HFFc6 (cell line): Measurements from ENCODE around the gene ZKSCAN3. TPM values are rescaled to one million over a fixed set of nuclear protein-coding genes. Genes with fewer than 3 reads are reported as not detected.
A peak's percentile ranks its signal among the peaks of the same experiment; 100 is the strongest.
"Not testable (repeated sequence)": the region's sequence is repeated elsewhere in the genome, so short reads cannot be mapped to it uniquely, and the experiment has no call there.

Experiments used
- DNase-seq: peaks from one replicate; pipeline ENCODE4 v3.0.0-alpha.2; 2018
- H3K27ac Mint-ChIP-seq: 2 replicates; pipeline ENCODE4 v1.8.0; 2020; ENCODE audit warnings: mild to moderate bottlenecking, mixed read lengths
- H3K27me3 Mint-ChIP-seq: 2 replicates; pipeline ENCODE4 v1.8.0; 2021; ENCODE audit warnings: mild to moderate bottlenecking, moderate library complexity, mixed read lengths; ENCODE audit not compliant: insufficient read depth
- H3K36me3 Mint-ChIP-seq: 2 replicates; pipeline ENCODE4 v1.8.0; 2021; ENCODE audit warnings: low read depth, mixed read lengths
- H3K4me1 Mint-ChIP-seq: 2 replicates; pipeline ENCODE4 v1.8.0; 2020; ENCODE audit warnings: low read depth, mixed read lengths
- H3K4me3 Mint-ChIP-seq: 2 replicates; pipeline ENCODE4 v1.8.0; 2020; ENCODE audit warnings: mild to moderate bottlenecking, moderate library complexity, mixed read lengths
- H3K9me3 Mint-ChIP-seq: 2 replicates; pipeline ENCODE4 v1.8.0; 2020; ENCODE audit warnings: mild to moderate bottlenecking, mixed read lengths
- total RNA-seq, 6 experiments: library from RNA; stranded (reverse); fragmentation: NEBNext Ultra II Directional; extraction: Animal tissue kit (Norgen Biotek cat#: 25700); gene quantifications; 2 replicates in 1 of 6; 3 replicates in 5 of 6; pipeline ENCODE4 v1.2.3, GENCODE V29; 2021
- TF ChIP-seq, protein P1 (sequence below): fragments of 200-600 bp; sonication (generic); IDR thresholded peaks from 2 replicates; pipeline ENCODE4 v1.5.0; 2021; ENCODE audit warnings: antibody characterized with exemption, mild to moderate bottlenecking

Gene ZKSCAN3
- total RNA-seq, 6 experiments from 2014 or later, result 2.8 to 4.2 (median 3.6) TPM

DNA sequence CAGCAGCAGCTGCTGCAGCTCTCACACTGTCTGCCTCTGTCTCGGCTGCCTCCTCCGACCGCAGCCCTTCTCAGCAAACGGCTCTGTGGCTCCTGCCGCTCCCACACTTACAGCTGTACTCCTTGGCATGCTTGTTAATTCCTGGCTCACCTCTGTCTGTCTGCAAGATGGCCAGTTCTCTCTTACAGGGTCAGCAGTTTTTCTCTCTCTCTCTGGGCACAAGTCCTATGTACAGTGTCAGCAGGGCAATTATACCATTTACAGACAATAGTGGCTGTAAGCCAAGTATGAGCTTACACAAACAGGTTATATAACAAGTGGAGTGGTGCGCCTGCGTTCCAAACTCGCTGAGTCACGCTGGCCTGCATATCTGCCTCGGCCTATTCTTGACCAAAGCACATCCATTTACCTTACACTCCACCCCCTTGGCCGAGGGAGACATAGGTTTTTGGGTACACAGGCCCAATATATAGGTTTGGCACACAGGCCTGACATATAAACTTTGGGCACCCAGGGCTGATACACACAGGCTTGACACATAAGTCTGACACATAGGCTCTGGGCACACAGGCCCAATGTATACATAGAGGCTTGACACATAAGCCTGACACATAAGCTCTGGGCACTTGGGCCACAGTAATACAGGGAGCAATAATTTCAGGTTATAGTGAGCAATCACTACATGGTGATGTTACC, 4.4 kb downstream of the ZKSCAN3 start:
- peaks cover 5% of the 10 kb centered on the region; the same call in 1 of the 2 replicates for H3K36me3 Mint-ChIP-seq
- TF ChIP-seq, protein P1, sequence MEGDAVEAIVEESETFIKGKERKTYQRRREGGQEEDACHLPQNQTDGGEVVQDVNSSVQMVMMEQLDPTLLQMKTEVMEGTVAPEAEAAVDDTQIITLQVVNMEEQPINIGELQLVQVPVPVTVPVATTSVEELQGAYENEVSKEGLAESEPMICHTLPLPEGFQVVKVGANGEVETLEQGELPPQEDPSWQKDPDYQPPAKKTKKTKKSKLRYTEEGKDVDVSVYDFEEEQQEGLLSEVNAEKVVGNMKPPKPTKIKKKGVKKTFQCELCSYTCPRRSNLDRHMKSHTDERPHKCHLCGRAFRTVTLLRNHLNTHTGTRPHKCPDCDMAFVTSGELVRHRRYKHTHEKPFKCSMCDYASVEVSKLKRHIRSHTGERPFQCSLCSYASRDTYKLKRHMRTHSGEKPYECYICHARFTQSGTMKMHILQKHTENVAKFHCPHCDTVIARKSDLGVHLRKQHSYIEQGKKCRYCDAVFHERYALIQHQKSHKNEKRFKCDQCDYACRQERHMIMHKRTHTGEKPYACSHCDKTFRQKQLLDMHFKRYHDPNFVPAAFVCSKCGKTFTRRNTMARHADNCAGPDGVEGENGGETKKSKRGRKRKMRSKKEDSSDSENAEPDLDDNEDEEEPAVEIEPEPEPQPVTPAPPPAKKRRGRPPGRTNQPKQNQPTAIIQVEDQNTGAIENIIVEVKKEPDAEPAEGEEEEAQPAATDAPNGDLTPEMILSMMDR, result no peak
- no peaks in the 10 kb centered on the region for H3K9me3 Mint-ChIP-seq
- H3K4me3 Mint-ChIP-seq, result no peak overlapping the region
- peak overlapping the region; percentile 14 for H3K27ac Mint-ChIP-seq
- DNase-seq, result no peak
- H3K4me1 Mint-ChIP-seq, result peaks cover 57% of the 10 kb centered on the region
- H3K27me3 Mint-ChIP-seq, result no peaks in the 10 kb centered on the region; the same call in none of the 2 replicates

DNA sequence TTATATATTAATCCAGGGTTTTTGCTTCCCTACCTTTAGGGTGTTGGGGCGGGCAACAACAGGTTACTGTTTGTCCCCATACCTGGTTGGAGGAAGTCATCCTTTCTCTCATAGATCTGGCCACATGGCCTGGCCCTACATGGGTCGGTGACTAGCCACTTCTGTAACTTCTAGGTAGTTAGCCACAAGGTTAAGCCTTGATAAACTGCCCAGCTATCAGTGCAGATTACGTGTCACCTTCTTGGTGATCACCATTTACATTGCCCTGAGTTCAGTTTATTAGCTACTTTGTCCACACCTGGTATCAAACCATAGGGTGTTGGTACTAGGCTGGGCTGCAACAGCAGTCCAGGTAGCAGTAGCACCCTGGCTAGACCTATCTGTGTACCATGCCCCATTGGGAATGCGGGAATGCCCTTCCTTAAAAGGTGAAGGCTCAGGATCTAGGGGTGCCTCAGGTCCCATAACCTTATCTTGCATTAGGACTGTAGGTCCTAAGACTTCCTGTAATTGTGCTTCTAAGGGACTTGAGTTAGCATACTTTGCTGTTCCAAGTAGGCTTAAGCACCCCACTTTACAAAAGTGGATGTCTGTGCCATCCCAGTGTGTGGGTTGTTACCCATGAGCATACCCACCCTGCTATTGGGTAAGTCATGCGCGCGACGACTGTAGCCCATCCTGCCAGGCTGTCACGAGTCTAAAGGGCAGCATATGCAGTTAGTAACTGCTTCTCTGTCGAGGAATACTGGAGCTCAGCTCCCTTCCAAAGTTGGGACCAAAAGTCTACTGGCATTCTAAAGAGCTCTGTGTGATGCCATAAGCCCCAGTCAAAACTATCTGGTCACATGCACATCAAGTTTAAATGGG, 5.2 kb downstream of the ZKSCAN3 start:
- Mint-ChIP-seq H3K9me3 (no peaks in the 10 kb centered on the region), H3K27me3 (no peaks in the 10 kb centered on the region; the same call in none of the 2 replicates), H3K4me1 (peaks cover 51% of the 10 kb centered on the region), H3K36me3 (peaks cover 2% of the 10 kb centered on the region; the same call in 1 of the 2 replicates), H3K4me3 (peak overlapping the region; percentile 93), H3K27ac (peak overlapping the region; percentile 95)
- TF ChIP-seq, protein P1, result no peak
- no peak for DNase-seq

DNA sequence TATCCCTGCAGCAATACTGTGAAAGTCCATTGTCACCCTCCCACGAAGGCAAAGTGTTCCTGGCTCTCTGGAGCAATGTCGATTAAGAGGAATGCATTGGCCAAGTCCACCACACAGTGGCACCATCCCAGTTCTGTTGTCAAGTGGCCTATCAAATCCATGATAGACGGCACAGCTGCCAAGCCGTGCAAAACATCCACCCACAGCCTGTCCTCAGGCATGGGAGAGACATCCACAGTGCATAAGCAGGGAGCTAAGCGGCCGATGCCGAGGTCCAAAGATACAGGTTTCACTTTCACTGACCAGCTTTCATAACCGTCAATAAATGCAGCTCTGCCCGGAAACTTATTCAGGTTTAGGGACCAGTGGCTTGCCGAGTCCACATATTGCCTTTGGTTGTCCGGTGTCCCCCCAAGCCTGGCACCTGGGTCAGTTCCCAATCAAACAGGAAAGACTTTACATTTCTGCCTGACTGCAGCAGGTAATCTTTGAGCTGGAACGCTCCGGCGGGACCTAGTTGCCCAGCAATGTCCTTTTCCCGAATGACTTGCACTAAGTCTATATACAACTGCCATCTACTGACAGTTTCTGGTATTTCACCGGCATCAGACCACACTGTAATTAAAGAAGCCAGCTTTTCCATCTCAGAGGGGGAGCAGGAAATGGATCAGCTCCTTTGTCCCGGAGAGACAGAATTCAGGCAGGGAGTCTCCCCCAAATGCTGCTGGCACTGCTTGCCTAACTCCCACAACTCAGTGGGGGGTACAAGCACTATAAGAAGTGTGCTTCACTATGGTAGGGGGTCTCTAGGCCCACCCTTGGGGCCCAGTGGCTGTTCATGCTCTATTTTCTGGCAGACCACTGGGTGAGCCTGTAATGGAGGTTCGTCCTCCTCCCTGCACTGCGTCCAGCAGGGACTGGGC, 6.3 kb downstream of the ZKSCAN3 start:
- peaks cover 40% of the 10 kb centered on the region for H3K4me1 Mint-ChIP-seq
- DNase-seq, result peak; percentile 90
- H3K27me3 Mint-ChIP-seq, result no peaks in the 10 kb centered on the region; the same call in none of the 2 replicates

DNA sequence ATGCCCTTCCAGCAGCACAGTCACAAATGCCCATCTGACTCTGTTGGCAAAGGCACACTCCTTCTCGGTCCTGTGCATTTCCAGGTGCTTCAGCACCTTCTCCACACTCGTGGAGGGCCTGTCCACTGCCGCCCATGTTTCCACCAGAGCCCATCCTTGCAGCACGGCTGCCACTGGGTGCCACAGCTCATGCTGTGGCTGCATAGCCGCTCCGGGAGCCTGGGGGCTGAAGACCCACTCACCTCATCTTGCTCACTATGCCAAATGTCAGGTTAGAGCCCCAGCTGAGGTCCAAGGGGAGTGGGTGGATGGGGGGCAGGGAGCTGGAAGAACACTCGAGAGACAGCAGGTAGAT, 6.9 kb downstream of the ZKSCAN3 start:
- Mint-ChIP-seq H3K36me3 (no peaks in the 10 kb centered on the region), H3K4me3 (no peak overlapping the region; the same call in 1 of the 2 replicates), H3K27me3 (no peaks in the 10 kb centered on the region; the same call in none of the 2 replicates), H3K9me3 (no peaks in the 10 kb centered on the region), H3K4me1 (peaks cover 34% of the 10 kb centered on the region), H3K27ac (peak overlapping the region; percentile 95)
- no peak for DNase-seq
- TF ChIP-seq, protein P1, result no peak

More for the DNA sequence above, 6.3 kb downstream of the ZKSCAN3 start:
- Mint-ChIP-seq H3K9me3 (no peaks in the 10 kb centered on the region), H3K4me3 (peak overlapping the region; percentile 93), H3K36me3 (no peaks in the 10 kb centered on the region), H3K27ac (peak overlapping the region; percentile 95)
- TF ChIP-seq, protein P1, result peak; percentile 87

DNA sequence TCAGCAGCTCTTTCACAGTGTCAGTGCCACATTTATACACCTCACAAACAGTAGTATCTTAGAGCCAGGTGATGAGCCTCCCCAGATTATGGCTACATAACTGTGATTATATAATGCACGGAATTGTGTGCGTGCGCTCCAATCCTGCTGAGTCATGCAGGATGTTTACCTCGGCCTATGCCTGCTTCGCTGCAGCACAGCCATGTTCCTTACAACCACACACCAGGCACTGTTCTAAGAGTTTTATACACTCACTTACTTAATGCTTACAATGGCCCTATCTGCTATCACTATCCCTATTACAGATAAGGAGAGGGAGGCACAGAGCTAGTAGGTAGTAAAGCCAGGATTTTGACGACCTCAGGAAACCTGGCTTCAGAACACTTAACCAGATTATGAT, 7.3 kb downstream of the ZKSCAN3 start:
- no peaks in the 10 kb centered on the region for H3K9me3 Mint-ChIP-seq
- no peak overlapping the region; the same call in 1 of the 2 replicates for H3K4me3 Mint-ChIP-seq
- DNase-seq, result no peak
- peaks cover 31% of the 10 kb centered on the region for H3K4me1 Mint-ChIP-seq
- H3K36me3 Mint-ChIP-seq, result no peaks in the 10 kb centered on the region
- TF ChIP-seq, protein P1, result no peak
- no peaks in the 10 kb centered on the region; the same call in none of the 2 replicates for H3K27me3 Mint-ChIP-seq
- H3K27ac Mint-ChIP-seq, result peak overlapping the region; percentile 95

DNA sequence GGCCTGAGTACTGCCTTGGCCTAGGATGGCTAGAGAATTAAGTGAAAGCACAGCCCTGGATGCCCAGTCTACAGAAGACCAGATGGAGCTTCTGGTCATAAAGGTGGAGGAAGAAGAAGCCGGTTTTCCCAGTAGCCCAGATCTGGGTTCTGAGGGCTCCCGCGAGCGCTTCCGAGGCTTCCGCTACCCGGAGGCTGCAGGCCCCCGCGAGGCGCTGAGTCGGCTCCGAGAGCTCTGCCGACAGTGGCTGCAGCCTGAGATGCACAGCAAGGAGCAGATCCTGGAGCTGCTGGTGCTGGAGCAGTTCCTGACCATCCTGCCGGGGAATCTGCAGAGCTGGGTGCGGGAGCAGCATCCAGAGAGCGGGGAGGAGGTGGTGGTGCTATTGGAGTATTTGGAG, 9.8 kb downstream of the ZKSCAN3 start:
- not testable (repeated sequence) for H3K9me3 Mint-ChIP-seq, H3K27ac Mint-ChIP-seq, DNase-seq, H3K4me3 Mint-ChIP-seq, H3K27me3 Mint-ChIP-seq, H3K36me3 Mint-ChIP-seq
- peaks cover 25% of the 10 kb centered on the region for H3K4me1 Mint-ChIP-seq
